GM18868 (cell line): ENCODE measurements around the gene TCF3.

Experiments
- ATAC-seq: cut with Tn5 transposase; IDR thresholded peaks from one replicate; pipeline ENCODE4 v1.9.1; 2021; ENCODE audit warnings: mild to moderate bottlenecking, moderate library complexity; ENCODE audit not compliant: unreplicated experiment

Gene TCF3

GRCh38 chr19:1632462-1633268 is 19.8 kb downstream of the TCF3 start:
- no peak for ATAC-seq

DNA sequence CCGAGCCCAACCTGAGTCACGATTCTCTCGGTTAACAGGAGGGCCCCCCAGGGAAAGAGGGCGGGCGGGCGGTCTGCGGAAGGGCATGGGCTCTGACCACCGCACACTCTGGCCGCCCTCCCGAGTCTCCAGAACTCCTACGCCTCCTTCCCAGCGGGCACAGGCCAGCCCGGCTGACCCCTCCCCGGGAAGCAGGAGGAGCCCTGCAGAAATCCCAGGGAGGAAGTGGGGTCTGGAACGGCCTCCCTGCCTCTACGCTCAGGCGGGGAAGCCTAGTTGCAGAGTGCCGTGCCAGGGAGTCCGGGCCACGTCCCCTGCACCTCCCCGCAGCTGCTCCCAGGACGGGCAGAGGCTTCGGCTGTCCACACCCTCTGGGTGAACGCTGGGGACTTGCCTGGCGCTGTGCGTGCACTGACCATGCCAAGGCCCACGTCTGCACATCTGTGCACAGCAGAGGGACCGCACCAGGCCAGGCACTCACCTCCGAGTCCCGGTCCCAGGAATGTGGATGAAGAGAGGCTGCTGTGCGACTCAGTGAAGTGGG is 20.8 kb downstream of the TCF3 start:
- ATAC-seq: no peak

DNA sequence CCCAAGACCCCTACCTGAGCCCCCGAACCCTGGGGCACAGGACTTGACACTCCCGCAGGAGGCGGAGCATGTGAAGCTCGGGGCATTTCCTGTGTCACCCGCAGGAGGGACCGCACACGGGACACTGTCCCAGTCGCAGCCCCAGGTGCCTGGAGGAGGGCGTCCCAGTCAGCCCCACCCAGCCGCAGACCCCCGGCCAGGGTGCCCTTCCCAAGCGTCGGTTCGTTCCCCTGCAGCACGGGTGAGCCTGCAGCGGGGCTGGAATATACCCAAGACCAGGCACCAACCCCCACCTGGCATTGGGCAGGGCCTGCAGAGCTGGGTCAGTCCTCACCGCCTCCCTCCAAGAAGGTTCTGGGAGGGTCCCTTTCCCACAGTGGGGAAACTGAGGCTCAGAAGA is 21.6 kb downstream of the TCF3 start:
- no peak for ATAC-seq

DNA sequence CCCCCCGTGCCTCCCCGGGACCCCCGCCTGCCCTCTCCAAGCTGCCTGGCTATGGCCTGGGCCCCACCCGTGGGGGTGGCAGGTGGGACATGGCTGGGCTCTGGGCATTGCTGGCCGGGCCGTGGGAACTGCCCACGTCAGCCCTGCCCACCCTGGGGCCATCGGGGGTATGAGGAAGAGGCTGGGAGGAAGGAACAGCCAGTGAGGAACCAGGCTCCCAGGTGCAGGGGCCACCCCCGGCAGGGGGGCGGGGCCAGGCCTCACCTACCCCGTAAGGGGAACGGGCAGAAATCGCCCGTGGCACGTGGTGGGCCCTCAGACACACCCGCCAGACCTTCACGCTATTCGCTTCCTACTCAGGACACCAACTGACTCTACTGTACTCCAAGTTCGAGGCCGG is 22.4 kb downstream of the TCF3 start:
- no peak for ATAC-seq

GRCh38 chr19:1629256-1629808 is 23.1 kb downstream of the TCF3 start:
- ATAC-seq: no peak

GRCh38 chr19:1627194-1627593 is 25.2 kb downstream of the TCF3 start:
- ATAC-seq: no peak

DNA sequence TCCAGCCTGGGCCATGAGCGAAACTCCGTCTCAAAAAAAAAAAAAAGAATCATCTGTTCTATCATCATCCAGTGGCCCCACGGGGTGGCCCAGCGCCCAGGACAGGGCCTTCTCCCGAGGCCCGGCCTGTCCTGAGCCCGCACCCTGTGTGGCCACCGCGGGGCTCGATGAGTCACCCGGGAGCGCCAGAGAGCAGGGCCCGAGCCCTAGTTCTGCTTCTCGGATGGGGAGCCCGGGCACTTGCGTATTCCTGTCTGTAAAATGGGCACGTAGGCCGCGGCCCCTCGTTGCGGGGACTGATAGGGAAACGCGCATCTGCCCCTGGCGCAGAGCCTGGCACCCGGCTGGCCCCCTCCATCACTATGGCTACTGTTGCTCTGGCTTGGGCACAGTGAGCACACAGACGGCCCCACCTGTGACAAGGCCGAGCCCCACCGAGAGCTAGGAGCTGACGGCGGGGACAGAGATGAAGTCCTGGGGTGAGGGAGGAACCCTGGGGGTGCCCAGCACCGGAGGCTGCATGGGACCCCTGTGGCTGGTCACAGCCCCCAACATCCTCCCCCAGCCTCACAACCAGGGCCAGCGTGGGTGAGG is 25.9 kb downstream of the TCF3 start:
- ATAC-seq: no peak

DNA sequence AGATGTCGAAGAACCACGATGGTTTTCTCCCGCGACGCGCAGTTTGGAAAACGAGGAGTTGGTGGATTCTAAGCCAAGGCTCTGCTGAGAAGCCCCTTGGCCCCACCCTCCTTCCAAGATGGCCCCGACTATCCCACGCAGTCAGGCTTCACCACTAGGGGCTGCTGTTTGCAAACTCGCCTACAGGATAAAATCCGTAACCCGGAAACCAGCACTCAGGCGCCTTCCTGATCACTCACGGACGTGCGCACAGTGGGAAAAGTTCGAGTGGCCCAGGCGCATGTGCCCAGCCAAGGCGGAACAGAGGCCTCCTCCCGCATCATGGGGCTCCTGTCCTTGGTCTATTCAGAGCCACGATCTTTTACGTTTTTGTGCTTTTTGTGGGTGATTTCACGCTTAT is 28.0 kb downstream of the TCF3 start:
- no peak for ATAC-seq

DNA sequence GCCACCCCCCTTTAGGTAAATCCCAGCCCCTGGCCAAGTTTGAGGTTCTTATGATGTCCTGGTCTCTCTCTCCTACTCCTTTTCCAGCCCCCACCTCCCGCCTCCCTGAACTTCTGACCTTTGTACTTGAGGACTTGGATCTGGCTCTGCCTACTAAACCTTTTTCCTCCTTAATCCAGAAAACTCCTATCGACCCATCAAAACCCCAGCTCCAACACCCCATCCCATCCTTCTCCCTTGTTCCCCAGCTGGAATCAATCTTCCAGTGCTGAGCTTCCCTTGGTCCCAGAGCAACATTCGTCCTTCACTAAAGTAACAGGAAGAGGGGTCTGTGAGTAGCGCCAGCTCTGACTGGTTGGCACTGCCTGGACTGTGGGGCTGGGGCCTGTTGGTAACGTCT is 29.9 kb downstream of the TCF3 start:
- ATAC-seq: no peak

GRCh38 chr19:1622007-1622406 is 30.4 kb downstream of the TCF3 start:
- no peak for ATAC-seq

- no peak for ATAC-seq
Observed at GRCh38 chr19:1621574-1621973, 30.8 kb downstream of the TCF3 start.

DNA sequence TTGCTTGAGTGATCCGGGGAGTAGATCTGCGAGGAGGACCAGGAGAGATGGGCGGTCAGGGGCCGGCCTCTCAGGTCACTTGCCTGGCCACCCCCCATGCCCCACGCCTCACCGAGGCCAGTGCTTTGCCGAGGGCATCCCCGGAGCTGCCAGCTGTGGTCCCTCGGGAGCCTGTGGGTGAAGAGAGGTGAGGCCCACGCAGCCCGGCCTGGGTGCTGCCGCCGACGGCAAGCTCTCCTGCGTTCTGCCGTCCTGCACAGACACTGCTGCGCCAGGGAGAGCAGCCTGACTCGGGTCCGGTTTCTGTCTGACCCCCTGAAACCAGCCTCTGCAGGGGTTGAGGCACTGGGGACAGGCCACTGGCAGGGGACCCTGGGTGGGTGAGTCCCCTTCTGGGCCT is 31.4 kb downstream of the TCF3 start:
- no peak for ATAC-seq

DNA sequence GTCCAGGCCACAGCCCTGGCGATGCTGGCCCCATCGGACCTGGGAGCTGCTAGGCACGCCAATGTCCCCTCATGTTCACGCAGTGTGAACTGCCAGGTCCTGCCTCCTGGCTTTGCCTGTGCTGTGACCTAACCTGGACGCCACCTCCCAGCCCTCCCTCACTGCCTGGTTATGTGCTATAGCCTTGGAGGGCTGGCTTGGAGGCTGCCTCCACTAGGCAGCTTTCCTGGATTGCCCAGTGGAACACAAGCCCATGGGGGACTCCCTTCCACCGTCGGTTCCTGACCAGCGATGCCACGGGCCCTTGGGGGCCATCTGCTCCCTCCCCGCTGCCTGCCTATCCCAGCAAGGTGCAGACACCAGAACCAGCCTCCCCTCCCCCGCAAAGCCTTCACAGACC is 31.9 kb downstream of the TCF3 start:
- ATAC-seq: no peak

DNA sequence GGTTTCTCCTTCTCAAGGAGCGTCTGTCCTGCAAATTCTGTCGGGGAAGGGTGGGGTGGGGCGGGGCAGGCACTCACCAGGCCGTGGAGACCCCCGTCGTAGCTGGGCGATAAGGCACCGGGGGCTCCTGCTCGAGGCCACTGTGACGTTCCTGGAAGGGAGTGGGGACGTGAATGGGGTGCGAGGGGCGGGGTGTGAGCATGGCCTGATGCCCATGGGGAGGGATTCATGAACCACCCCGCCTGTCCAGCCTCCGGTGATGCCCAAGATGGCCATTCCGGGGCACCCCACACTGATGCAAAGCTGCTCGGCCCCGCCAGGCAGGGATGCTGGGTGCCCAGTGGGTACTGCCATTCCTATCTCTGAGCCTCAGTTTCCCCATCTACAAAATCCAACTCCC is 32.7 kb downstream of the TCF3 start:
- no peak for ATAC-seq

- ATAC-seq: no peak
Observed at GRCh38 chr19:1619094-1619439, 33.3 kb downstream of the TCF3 start.

GRCh38 chr19:1618157-1619093 is 34.0 kb downstream of the TCF3 start:
- ATAC-seq: no peak

GRCh38 chr19:1616875-1617274 is 35.5 kb downstream of the TCF3 start:
- no peak for ATAC-seq

DNA sequence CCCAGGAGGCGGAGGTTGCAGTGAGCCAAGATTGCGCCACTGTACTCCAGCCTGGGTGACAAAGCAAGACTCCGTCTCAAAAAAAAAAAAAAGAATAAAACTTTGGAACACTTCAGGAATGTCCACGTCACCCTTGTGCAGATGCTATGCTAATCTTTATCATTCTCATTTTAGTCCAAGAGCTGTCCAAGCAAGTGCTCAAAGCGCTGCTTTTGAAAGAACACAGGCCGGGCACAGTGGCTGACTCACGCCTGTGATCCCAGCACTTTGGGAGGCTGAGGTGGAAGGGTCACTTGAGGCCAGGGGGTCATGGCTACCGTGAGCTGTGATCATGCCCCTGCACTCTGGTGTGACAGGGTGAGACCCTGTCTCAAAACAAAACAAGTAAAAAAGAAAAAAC is 36.0 kb downstream of the TCF3 start:
- no peak for ATAC-seq

DNA sequence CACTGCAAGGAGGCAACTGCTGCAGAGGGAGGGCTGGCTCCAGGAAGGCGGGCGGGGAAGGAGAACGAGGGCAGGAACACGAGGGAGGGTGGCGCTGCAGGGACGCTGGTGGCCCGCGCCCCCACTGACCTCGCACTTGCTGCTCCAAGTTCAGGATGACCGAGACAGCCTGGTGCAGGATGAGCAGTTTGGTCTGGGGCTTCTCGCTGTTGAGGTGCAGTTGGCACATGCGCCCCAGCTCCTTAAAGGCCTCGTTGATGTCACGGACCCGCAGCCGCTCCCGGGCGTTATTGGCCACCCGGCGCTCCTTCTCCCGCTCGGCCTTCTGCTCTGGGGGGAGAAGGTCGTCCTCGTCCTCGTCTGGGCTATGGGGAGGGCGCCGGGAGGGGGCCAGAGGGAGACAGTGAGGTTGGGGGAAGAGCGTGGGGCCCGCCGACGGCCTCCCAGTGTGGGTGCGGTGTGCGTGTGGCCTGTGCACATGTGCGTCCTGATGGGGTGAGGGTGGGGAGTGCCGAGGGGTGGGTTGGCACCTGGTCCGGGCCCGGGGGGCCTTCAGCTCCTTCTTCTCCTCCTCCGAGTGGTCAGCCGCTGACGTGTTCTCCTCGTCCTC is 37.2 kb downstream of the TCF3 start:
- no peak for ATAC-seq

DNA sequence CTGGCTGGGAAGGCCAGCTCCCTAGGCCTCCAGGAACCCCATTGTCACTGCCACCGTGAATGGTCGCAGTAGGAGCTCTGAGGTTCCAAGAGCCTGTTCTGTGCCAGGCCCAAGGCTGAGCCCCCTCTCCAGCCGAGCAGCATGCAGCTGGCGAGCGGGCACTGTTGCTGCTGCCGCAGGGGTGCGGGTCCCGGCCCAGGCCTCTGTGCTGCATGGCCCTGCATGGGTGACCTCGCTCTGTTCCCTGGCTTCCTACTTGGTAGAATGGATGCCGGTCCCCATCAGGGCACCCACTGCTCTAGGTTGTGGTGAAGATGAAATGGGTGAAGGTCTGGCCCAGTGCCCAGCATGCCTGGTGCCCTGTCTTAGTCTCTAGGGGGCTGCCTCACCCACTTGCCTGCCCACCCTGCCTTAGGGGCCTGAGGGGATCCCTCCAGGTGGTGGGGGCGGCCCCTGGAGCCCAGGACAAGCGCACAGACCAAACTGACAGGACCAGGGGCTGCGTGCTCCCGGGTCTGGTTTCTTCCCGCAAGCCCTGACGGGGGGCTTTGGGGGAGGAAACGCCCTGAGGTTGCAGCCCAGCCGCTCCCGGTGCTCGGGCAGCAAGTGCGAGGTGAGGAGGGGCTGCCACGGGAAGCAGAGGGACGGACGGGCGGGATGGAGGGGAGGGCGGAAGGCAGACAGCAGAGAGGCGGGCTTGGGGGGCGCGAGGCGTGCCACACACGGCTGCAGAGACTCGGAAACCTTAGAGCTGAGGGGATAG is 38.4 kb downstream of the TCF3 start:
- no peak for ATAC-seq
